HL-60/S4 (cell line): Measurements from ENCODE around the gene PTPN12.

Experiments used
- in situ Hi-C: fragments of 300-500 bp; cut with MboI; formaldehyde crosslinking; loops from 2 replicates; pipeline ENCODE4 v1.14.3; 2022; ENCODE audit warnings: low sequenced_read_pairs

PTPN12 gene

GRCh38 chr7:77575187-77575586 is 38.1 kb downstream of the PTPN12 start:
- in situ Hi-C loops: no loop called here

- in situ Hi-C loops: no loop called here
These were observed 39.8 kb downstream of the PTPN12 start for GRCh38 chr7:77576856-77577255.

GRCh38 chr7:77579797-77580196 is 42.7 kb downstream of the PTPN12 start:
- in situ Hi-C loops: no loop called here

- in situ Hi-C loops: no loop called here
These were observed 43.8 kb downstream of the PTPN12 start for GRCh38 chr7:77580762-77581350.

GRCh38 chr7:77587272-77587671 is 50.2 kb downstream of the PTPN12 start:
- in situ Hi-C loops: no loop called here

GRCh38 chr7:77600952-77601351 is 63.9 kb downstream of the PTPN12 start:
- in situ Hi-C loops: no loop called here

GRCh38 chr7:77606562-77606961 is 69.5 kb downstream of the PTPN12 start:
- in situ Hi-C loops: no loop called here

GRCh38 chr7:77619314-77619713 is 82.2 kb downstream of the PTPN12 start:
- in situ Hi-C loops: no loop called here

- in situ Hi-C loops: no loop called here
These were observed 89.7 kb downstream of the PTPN12 start for GRCh38 chr7:77626586-77627308.

GRCh38 chr7:77627309-77627676 is 90.2 kb downstream of the PTPN12 start:
- in situ Hi-C loops: no loop called here

GRCh38 chr7:77629797-77630196 is 92.7 kb downstream of the PTPN12 start:
- in situ Hi-C loops: no loop called here

- in situ Hi-C loops: no loop called here
These were observed 94.7 kb downstream of the PTPN12 start for GRCh38 chr7:77631820-77632219.

GRCh38 chr7:77644774-77645173 is 107.7 kb downstream of the PTPN12 start:
- in situ Hi-C loops: no loop called here

- in situ Hi-C loops: no loop called here
These were observed 111.7 kb downstream of the PTPN12 start for GRCh38 chr7:77648742-77649338.

GRCh38 chr7:77649716-77650349 is 112.7 kb downstream of the PTPN12 start:
- in situ Hi-C loops: loop anchor here (25.0 kb wide), 2 partner anchors 287 to 387 kb away; no protein-coding TSS in a partner anchor

GRCh38 chr7:77651575-77652162 is 114.6 kb downstream of the PTPN12 start:
- in situ Hi-C loops: loop anchor here (25.0 kb wide), 2 partner anchors 286 to 386 kb away; no protein-coding TSS in a partner anchor

GRCh38 chr7:77652826-77653225 is 115.7 kb downstream of the PTPN12 start:
- in situ Hi-C loops: loop anchor here (25.0 kb wide), 2 partner anchors 284 to 384 kb away; no protein-coding TSS in a partner anchor

- in situ Hi-C loops: loop anchor here (25.0 kb wide), 2 partner anchors 284 to 384 kb away; no protein-coding TSS in a partner anchor
These were observed 116.5 kb downstream of the PTPN12 start for GRCh38 chr7:77653572-77653971.

GRCh38 chr7:77655356-77655755 is 118.3 kb downstream of the PTPN12 start:
- in situ Hi-C loops: loop anchor here (25.0 kb wide), 2 partner anchors 282 to 382 kb away; no protein-coding TSS in a partner anchor

- in situ Hi-C loops: loop anchor here (25.0 kb wide), 2 partner anchors 281 to 381 kb away; no protein-coding TSS in a partner anchor
These were observed 118.9 kb downstream of the PTPN12 start for GRCh38 chr7:77655836-77656455.
